SK-N-SH treated with all-trans-retinoic acid at 6 μM for 48 hours (cell line): Measurements from ENCODE around the gene TMEM207.

ENCODE experiments used
- ATAC-seq: fragments of 200-7000 bp; cut with Tn5 transposase; 3 replicates; pipeline ENCODE4 v1.9.1; 2020; ENCODE audit warnings: mild to moderate bottlenecking, moderate library complexity
- BACH2 ChIP-seq: fragments of 250-450 bp; sonication (Bioruptor Pico); IDR thresholded peaks from 2 replicates; pipeline ENCODE4 v1.9.0; 2021; ENCODE audit warnings: mild to moderate bottlenecking, borderline replicate concordance
- CREB5 ChIP-seq: fragments of 250-450 bp; sonication (Bioruptor Pico); IDR thresholded peaks from 2 replicates; pipeline ENCODE4 v1.5.1; 2020; ENCODE audit warnings: low read depth, mild to moderate bottlenecking, moderate library complexity
- CSDC2 ChIP-seq: fragments of 250-450 bp; sonication (Bioruptor Pico); IDR thresholded peaks from 2 replicates; pipeline ENCODE4 v1.5.0; 2020; ENCODE audit warnings: mild to moderate bottlenecking, moderate library complexity
- CSRNP3 ChIP-seq: fragments of 250-450 bp; sonication (Bioruptor Pico); IDR thresholded peaks from 2 replicates; pipeline ENCODE4 v1.5.1; 2021; ENCODE audit warnings: mild to moderate bottlenecking, moderate library complexity
- ESRRG ChIP-seq: fragments of 250-450 bp; sonication (Bioruptor Pico); IDR thresholded peaks from 2 replicates; pipeline ENCODE4 v1.6.1; 2021; ENCODE audit warnings: mild to moderate bottlenecking
- GLIS3 ChIP-seq: fragments of 250-450 bp; sonication (Bioruptor Pico); IDR thresholded peaks from 2 replicates; pipeline ENCODE4 v1.5.0; 2020; ENCODE audit warnings: mild to moderate bottlenecking, moderate library complexity
- ISL1 ChIP-seq: fragments of 250-450 bp; sonication (Bioruptor Pico); IDR thresholded peaks from 2 replicates; pipeline ENCODE4 v2.1.2; 2022; ENCODE audit warnings: mild to moderate bottlenecking, moderate library complexity
- OSR1 ChIP-seq: fragments of 250-450 bp; sonication (Bioruptor Pico); IDR thresholded peaks from 2 replicates; pipeline ENCODE4 v1.8.0; 2022; ENCODE audit warnings: moderate library complexity, mild to moderate bottlenecking, inconsistent platforms
- PATZ1 ChIP-seq: fragments of 250-450 bp; sonication (Bioruptor Pico); IDR thresholded peaks from 2 replicates; pipeline ENCODE4 v1.8.0; 2020; ENCODE audit warnings: mild to moderate bottlenecking, moderate library complexity, borderline replicate concordance
- POU6F1 ChIP-seq: fragments of 250-450 bp; sonication (Bioruptor Pico); IDR thresholded peaks from 2 replicates; pipeline ENCODE4 v1.8.0; 2021; ENCODE audit warnings: low read depth, mild to moderate bottlenecking, moderate library complexity, borderline replicate concordance
- PPARA ChIP-seq: fragments of 250-450 bp; sonication (Bioruptor Pico); IDR thresholded peaks from 2 replicates; pipeline ENCODE4 v1.5.0; 2020; ENCODE audit warnings: mild to moderate bottlenecking, borderline replicate concordance
- RARB ChIP-seq: fragments of 250-450 bp; sonication (Bioruptor Pico); IDR thresholded peaks from 2 replicates; pipeline ENCODE4 v1.8.0; 2021; ENCODE audit warnings: mild to moderate bottlenecking, moderate library complexity
- SNAI2 ChIP-seq: fragments of 250-450 bp; sonication (Bioruptor Pico); IDR thresholded peaks from 2 replicates; pipeline ENCODE4 v1.5.0; 2020; ENCODE audit warnings: mild to moderate bottlenecking, moderate library complexity
- TOX ChIP-seq: fragments of 250-450 bp; sonication (Bioruptor Pico); IDR thresholded peaks from 2 replicates; pipeline ENCODE4 v1.8.0; 2021; ENCODE audit warnings: mild to moderate bottlenecking, moderate library complexity, borderline replicate concordance
- TSHZ2 ChIP-seq: fragments of 250-450 bp; sonication (Bioruptor Pico); IDR thresholded peaks from 2 replicates; pipeline ENCODE4 v1.5.0; 2020; ENCODE audit warnings: mild to moderate bottlenecking, moderate library complexity
- ZC3H10 ChIP-seq: fragments of 250-450 bp; sonication (Bioruptor Pico); IDR thresholded peaks from 2 replicates; pipeline ENCODE4 v1.5.1; 2021; ENCODE audit warnings: mild to moderate bottlenecking, moderate library complexity
- ZFP3 ChIP-seq: fragments of 250-450 bp; sonication (Bioruptor Pico); IDR thresholded peaks from 2 replicates; pipeline ENCODE4 v1.5.0; 2020; ENCODE audit warnings: mild to moderate bottlenecking, moderate library complexity
- ZFP30 ChIP-seq: fragments of 450-650 bp; formaldehyde crosslinking; IDR thresholded peaks from 2 replicates; pipeline ENCODE4 v1.5.0; 2022; ENCODE audit warnings: mild to moderate bottlenecking, moderate library complexity
- ZNF565 ChIP-seq: fragments of 450-650 bp; formaldehyde crosslinking; conservative IDR thresholded peaks from 2 replicates; pipeline ENCODE4 v1.5.0; 2020; ENCODE audit warnings: low read depth, mild to moderate bottlenecking, moderate library complexity
- ZNF70 ChIP-seq: fragments of 450-650 bp; formaldehyde crosslinking; IDR thresholded peaks from 2 replicates; pipeline ENCODE4 v1.5.0; 2020; ENCODE audit warnings: mild to moderate bottlenecking, moderate library complexity
- ZNF8 ChIP-seq: fragments of 450-650 bp; formaldehyde crosslinking; IDR thresholded peaks from 2 replicates; pipeline ENCODE4 v1.5.0; 2020; ENCODE audit warnings: mild to moderate bottlenecking, moderate library complexity

TMEM207 gene

GRCh38 chr3:190436331-190436730, 13.4 kb downstream of the TMEM207 start:
- ATAC-seq: no peak
- TF ChIP-seq TOX (CRISPR knock-in tag) (no peak), ISL1 (CRISPR knock-in tag) (no peak), CSRNP3 (CRISPR knock-in tag) (no peak), OSR1 (CRISPR knock-in tag) (no peak), ZFP30 (CRISPR knock-in tag) (no peak), ZC3H10 (no peak), CSDC2 (no peak), GLIS3 (CRISPR knock-in tag) (no peak), ESRRG (no peak), TSHZ2 (CRISPR knock-in tag) (no peak), ZFP3 (CRISPR knock-in tag) (no peak), ZNF70 (CRISPR knock-in tag) (no peak), CREB5 (no peak), BACH2 (CRISPR knock-in tag) (no peak), RARB (CRISPR knock-in tag) (no peak), PATZ1 (no peak)

- no peak for ATAC-seq
- TF ChIP-seq PATZ1 (no peak), ZNF70 (CRISPR knock-in tag) (no peak), POU6F1 (CRISPR knock-in tag) (no peak), BACH2 (CRISPR knock-in tag) (no peak), ZNF565 (CRISPR knock-in tag) (no peak), OSR1 (CRISPR knock-in tag) (no peak), CSDC2 (no peak), SNAI2 (CRISPR knock-in tag) (no peak), TSHZ2 (CRISPR knock-in tag) (no peak), PPARA (CRISPR knock-in tag) (no peak), CSRNP3 (CRISPR knock-in tag) (no peak), ZNF8 (CRISPR knock-in tag) (no peak)
- TF ChIP-seq, all 23 proteins: peak for 0
Measured at GRCh38 chr3:190435618-190436017, 14.1 kb downstream of the TMEM207 start.
